GM21825 (cell line): ENCODE results near the gene TRMT1.

ENCODE experiments used
- ATAC-seq: cut with Tn5 transposase; IDR thresholded peaks from one replicate; pipeline ENCODE4 v1.9.1; 2021; ENCODE audit warnings: mild to moderate bottlenecking, moderate library complexity; ENCODE audit not compliant: unreplicated experiment

Gene TRMT1

DNA sequence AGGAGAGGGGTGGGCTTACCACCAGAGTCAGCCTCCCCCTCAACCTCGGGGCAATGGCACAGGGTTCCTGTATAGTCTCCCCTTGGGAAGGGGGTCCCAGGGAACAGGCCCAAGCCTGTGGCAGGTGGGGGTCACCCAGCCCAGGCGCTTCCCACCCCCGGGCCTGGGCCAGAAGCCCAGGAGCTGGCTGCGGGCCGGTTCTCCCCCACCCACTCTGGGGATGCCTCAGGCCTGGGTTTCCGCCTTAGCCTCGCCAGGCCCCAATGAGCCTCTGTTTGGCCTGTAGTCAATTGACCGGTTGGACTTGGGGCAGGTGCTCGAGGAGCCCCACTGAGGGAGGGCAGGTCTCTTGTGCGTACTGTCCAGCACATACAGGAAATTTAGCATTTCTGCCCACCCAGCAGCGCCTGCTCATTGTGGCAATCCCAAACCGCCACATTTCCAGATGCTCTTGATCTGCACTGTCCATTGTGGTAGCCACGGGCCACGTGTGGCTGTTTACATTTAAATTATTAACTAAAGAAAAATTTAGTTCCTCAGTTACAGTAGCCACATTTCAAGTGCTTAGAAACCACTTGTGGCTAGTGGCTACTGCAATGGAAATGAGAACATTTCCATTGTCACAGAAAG is 23.8 kb downstream of the TRMT1 start:
- ATAC-seq, result no peak

DNA sequence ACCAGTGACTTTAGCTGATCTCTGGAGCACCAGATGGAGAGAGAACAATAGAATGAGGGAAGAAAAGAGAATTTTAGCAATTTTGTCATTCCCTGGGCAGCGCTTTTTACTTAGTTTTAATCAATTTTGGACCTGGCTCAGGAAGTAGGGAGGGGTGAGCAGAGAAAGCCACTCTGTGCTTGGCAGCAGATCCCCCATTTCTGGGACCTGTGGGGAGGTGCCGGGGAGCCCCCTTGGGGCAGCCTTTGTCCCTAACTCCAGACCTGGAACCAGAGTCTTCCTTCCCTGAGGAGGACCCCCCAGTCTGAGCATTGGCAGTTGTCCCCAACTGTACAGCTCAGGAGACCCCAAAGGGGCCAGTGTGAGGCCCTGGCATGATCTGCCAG is 24.4 kb downstream of the TRMT1 start:
- no peak for ATAC-seq

DNA sequence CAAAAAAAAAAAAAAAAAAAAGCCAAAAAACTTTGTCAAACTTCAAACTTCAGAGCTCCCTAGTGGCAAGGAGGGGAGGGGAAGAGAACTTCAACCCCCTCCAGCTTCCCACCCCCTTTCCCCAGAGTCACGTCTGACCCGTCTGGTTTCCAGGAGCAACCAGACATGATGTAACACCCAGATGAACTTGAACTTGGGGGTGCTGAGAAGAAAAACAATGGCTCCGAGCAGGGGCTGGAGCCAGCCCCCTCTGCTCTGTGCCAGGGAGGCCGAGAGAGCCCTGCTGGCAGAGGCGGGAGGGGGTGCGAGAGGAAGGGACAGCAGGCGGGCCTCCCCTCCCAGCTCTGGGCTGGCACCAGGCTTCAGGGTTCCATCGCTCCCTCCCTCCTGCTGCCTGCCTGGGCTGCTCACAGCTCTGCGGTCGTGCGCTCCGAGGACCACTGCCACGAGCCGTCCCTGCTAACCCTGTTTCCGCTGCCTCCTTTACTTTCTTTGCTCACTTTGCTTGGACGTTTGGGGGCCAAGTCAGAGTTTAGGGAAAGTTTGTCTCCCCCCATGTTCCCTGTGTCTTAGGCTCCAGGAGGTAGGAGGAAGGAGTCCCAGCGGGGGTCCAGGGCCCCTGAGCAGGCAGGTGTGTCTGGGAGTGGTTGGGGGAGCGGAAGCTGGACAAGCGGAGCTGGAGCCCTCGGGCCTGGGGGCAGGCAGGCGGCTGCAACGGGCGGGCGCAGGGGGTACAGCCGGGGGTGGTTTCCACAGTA is 25.0 kb downstream of the TRMT1 start:
- ATAC-seq, result no peak

DNA sequence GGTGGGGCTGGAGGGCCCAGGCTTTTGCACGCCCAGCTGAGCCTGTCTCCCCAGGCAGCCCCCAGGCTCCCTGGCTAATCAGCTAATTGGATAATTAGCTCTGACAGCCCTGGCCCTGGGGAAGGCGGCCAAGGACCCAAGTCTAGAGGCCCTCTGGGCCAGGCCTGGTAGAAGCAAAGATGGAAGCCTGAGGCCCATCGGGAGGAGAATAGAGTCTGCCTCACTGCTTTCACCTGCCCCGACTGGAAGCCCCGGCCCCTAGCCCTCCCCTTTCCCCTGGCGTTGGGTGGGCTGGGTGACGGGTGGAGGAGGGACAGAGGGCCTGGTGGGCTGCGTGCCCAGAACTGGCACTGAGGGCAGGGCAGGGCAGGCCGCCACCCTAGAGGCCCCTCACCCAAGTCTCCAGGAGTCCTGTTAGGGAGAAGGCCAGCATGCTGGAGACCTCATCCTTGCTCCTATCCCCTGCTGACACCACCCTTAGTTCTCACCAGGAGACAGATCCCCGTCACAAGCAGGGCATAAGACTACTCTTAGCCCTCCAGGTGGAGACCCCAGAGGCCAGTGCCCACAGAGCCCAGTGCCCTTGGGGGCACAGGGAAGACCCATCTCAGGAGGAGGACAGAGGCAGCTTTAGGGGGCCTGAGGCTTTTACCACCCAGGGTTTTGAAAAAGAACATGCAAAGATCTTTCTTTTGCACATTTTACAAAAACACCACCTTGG is 25.9 kb downstream of the TRMT1 start:
- no peak for ATAC-seq

DNA sequence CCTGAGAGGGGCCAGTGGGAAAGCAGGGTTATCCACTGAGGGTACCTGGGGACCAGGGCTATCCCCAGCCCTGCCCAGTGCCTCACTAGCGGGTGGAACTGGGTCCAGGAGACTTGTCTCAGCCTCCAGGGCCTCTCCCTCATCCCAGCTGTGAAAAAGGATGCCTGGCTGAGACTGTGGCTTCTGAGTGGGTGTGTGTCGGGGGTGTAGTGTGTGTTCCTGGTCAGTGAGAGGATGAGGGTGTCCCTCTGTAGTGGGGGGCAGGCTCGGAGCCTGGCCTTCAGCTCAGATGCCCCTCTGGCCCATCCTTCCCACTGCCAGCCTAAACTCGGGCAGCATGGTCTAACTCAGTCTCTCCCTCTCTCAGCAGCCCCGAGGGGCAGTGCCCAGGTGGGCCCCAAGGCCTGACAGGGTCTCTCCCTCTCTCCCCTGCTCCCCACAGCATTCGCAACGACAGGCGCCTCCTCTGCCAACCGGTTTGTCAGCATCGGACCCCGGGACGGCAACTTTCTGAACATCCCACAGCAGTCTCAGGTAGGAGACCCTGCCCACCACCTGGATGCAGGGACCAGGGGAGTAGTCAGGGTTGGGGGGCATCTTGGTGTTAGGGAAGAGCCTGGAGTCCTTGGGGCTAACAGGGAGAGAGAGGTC is 26.6 kb downstream of the TRMT1 start:
- ATAC-seq, result no peak

DNA sequence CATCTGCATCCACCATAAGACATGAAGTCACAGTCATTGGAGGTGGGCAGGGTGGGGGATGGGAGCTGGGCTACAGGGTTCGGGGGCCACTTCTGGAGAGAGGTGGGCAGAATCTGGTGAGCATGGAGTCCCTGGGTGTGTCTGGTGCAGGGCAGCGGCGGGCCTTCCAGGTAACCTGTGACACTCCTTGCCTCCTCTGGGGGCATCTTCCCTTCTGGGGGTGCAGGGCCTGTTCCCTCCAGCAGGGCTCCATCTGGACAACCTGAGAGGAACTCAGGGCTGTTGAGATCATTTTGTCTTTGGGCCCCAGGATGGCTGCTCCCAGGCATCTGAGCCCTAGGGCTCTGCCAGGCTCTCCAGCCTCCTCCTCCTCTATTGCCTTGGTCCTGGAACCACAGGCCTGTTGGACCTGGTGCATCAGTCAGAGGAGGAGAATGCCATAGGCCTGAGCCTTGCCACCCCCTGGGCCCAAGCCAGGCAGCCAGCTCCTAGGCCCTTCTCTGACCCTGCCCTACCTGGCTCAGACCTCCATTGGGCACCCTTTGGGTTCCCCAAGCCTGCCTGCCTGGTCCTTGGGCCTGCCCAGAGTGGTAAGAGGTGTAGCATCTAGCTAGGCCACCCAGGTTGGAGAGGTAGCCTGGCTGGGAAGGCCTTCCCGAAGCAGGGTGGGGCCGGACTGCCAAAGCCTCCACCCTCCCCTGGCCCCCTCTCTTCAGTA is 27.2 kb downstream of the TRMT1 start:
- no peak for ATAC-seq

DNA sequence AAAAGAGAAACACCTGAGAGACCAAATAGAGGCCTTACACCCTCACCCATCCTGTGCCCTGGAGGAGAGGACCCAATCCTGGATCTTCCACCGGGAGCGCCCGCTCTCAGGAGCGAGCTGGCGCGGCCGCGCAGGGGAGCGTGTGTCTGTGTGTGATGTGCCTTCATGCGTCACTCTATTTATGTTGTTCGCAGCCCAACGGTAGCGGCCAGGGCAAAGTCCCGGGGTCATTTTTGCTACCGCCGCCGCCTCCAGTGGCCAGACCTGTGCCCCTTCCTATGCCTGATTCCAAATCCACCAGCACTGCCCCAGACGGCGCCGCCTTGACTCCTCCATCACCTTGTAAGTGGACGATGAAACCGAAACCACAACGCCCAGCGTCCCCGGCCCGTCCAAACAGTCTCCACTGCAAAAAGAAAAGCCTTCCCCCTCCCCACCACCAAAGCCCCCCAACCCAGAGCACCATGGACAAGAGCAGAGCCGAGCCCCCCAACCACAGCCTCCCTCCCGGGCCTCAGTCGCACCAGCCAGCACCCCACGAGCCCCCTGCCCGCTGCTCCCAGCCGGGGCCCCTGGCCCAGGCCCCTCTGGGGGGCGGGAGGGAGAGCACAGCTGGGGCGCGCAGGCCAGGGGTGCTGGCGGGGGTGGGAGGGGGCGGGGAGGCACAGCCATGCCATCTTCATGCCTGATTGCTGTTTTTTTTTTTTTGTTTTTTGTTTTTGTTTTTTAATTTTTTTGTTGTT is 28.6 kb downstream of the TRMT1 start:
- no peak for ATAC-seq

DNA sequence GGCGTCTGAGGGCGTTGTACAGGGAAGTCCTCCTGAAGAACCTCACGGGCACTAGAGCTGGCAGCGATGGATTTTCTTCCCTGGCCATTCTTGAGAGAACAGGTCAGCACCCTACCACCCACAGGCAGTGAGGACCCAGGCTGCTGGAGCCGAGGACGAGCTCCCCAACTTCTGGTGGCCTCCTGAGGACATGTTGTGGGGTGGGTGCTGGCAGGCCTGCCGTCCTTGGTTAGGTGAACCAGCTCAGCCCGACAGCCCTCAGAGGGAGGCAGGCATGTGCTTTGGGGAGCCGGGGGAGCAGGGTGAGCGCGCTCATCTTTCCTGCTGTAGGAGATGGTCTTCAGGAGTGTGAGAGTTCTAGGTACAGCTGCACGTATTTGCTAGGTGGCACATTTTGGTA is 29.2 kb downstream of the TRMT1 start:
- ATAC-seq, result no peak

DNA sequence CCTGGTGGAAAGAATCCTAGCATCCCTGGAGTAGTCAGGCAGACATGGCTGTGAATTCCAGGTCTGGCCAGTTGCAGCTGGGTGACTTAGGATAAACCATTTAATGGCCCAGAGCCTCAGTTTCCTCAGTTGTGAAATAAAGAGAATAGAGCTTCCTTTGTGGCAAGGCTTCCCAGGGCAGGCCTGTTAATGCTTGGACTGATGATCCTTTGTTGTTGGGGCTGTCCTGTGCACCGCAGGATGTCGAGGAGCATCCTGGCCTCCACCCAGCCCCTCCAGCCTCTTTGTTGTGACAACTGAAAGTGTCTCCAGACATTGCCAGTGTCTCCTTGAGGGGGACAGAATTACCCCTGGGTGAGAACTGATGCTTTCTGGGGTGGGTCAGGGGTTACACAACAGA is 30.2 kb downstream of the TRMT1 start:
- no peak for ATAC-seq

DNA sequence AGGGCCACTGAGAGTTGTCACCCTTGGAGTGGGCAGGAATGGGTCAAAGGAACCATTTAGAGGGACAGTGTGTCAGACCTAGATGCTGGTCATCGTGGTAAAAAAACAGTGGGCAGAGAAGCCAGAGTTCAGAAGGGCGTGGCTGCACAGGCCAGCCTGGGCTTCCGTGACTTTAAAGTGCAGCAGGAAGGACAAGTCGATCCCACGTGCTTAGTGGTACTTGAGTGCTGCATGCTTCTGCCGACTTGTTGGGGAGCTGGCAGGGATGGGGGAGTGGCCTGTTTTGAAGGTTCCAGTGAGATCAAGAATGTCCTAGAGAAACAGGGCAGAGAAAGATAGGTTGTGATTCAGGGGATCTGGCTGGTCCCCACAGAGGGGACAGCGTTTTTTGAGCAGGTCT is 30.9 kb downstream of the TRMT1 start:
- ATAC-seq, result no peak

DNA sequence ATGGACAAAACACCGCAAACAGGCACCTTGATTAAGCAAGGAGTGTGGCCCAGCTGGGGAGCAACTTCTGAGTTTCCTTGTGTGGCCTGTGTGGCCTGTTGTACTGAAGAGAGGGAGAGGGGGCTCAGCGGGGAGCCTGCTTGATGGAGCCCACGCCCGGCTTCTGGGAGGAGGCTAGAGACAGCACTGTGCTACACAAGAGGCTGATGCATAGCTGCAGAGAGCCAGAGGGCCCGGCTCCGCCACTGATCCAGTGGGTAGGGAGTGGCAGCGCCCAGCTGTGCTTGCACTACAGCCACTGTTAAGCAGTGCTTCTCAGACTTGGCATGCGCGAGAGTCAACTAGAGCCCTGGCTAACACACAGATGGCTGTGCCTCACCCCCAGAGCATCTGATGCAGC is 32.9 kb downstream of the TRMT1 start:
- ATAC-seq, result no peak

DNA sequence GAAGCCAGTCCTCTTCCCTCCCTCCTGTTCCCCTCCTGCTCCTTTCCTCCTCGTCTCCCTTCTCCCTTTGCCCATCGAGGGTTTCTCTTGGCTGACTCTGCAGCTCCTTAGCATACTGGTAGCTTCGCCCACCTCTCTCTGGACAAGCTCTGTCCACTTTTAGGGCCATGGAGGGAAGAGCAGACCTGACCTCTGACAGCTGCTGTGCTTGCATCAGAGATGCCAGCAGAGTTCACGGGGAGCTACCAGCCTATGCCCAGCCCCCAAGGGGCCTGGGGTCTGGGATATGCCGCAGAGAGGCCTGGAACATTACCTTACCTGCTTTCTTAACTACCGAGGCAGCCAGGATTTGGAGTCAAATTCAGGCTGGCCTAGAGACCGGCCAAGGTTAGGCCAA is 33.5 kb downstream of the TRMT1 start:
- ATAC-seq, result no peak

DNA sequence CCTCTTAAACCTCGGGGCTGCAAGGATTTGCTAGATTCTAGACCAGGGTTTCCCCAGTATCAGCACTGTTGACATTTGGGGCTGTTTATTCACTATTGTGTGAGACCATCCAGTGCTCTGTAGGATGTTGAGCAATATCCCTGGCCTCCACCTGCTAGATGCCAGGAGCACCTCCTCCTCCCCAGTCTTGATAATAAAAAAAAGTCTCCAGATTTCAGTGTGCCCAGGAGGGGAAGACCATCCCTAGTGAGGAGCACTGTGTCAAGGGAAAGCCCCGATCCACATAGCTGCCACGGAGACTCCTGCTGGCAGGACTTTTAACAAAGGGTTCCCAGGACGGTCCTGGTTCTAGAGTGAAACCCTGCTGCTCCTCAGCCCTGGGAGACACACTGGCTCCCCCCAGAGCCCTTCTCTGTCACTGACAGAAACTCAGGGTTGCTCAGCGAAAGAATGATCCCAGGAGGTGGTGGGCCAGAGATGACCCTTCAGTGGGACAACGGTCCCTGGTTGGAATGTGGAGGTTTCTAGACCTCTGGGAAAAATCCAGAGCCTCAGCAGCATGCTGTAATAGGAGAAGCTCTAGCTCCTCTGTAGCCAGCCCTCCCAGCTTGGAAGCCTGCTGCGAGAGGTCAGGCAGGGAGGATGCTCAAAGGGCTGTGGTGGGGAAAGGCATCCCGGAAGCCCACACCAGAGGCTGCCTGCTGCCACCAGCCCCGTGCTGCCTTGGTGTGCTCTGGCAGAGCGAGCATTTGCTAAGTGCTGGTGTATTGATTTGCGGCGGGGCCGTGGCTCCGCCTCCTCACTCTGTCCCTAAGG is 34.1 kb downstream of the TRMT1 start:
- ATAC-seq, result no peak

DNA sequence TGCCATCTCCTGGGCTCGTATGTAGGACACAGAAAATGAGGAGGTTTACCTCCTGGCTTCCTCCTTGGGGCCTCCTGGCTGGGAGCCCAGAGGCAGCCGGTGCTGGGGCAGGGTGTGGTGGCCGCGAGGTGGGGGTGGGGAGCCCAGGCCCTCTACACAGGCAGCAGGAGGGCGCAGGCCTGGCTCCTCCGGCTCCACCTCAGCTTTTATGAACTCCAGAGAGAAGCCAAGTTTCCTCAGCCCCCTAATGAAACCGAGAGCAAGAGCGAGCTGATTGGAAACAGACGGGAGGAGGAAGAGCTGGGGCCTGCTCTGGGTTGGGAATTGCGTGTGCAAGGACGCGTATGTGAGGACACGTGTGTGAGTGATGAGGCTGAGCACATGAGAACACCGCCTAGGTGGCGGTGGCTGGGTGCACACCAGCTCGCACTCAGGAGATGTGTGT is 37.0 kb downstream of the TRMT1 start:
- ATAC-seq, result no peak

DNA sequence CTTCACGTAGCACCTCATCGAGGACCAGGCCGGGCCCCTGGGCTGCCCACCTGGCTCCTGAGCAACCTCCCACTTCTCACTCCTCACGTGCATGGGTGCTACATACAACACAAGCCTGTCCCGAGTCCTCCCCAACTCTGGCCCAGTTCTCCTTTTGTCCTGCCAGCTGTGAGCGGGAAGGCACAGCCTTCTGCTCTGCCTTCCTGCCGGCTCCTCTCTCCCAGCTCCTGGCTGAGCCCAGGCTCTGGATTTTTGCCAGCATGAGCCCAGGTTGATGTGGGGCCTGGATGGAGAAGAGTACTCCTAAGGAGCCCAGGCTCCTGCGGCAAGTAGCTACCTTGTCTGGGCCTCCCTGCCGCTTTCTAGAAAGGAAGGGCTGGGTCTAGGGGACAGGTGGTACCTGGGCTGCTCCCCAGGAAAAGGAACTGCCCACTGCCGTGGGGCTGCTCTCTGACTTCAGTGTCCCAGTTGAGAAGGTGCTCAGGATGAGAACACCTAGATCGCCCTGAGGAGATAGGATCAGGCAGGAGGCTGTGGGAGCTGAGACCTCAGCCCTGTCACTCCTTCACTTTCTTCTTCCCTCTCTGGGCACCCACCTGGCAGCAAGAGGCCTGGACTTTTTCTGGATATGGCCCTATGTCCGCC is 37.5 kb downstream of the TRMT1 start:
- ATAC-seq, result no peak

DNA sequence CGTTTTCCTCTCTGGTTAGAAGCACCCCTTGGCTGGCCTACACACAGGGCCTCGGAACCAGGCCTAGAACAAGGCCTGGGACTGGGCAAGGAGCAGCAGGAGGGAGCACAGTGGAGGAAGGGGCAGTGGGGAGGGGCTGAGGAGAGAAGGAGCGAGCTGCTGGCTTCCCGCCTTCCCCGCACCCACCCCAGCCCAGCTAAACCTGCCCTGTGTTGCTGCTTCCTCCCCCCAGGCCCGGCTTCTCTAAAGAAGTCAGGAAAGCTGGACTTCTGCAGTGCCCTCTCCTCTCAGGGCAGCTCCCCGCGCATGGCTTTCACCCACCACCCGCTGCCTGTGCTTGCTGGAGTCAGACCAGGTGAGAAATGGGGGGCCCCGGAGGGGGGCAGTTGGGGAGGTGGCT is 38.2 kb downstream of the TRMT1 start:
- ATAC-seq, result no peak

DNA sequence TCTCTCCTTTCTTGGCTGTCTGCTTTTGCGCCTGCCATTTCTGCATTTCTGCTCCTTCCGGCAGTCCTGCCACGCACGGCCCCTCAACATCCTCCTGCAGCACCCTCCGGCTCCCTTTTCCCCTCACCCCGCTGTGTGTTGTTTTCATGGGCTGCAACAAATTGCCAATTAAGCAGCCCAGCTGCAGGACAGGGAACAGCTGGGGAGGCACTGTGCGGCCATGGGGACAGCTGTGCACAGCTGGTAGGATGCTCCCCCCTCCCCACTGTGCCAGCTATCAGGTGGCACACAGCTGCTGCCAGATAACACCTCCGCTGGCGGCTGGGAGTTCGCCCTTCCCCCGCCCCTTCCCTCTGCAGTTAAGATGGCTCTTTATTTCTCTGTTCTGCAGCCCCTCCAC is 39.3 kb downstream of the TRMT1 start:
- no peak for ATAC-seq

DNA sequence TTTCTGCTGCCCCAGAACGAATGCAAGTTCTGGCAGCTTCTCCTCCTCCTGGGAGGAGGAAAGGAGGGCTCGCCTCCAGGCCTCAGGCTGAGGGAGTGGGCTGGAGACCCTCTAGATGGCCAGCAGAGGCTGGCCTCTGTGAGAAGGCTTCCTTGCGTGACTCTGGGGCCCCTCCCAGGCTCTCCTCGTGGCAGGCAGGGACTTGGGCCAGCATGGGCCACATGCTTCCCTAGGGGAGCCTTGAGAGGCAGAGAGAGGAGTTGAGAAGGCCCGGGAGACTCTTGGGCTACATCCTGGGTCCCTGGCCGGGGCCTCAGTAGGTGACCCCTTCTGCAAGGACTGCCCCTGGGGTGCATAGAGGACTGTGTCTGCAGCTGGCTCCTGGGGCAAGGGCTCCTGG is 39.8 kb downstream of the TRMT1 start:
- ATAC-seq, result no peak

DNA sequence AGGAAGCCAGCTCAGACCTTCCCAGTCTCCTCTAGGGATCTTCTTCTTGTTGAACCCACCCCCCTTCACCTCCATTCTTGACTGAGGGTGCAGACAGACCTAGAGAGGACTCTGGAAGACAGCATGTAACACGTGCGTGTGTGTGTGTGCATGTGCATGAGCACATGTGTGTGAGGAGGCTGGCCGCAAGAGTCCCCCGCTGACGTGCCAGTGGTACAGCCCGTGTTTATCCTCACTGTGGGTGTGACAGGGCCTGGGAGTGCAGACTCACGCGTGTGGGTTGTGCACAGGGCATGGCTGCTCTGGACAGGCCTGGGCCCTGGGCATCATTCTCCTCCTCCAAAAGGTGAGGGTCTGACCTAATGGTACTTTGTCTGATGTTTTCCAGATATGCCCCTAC is 40.2 kb downstream of the TRMT1 start:
- no peak for ATAC-seq
